Esophagus squamous epithelium (tissue), 4 donors: ENCODE data around the gene CHST3.

Source experiments
- POLR2A ChIP-seq, 4 donors: fragments of 450-650 bp; IDR thresholded peaks; one replicate each; pipeline ENCODE4 v1.6.1; 2017; ENCODE audit warnings: antibody characterized with exemption in 4 of 4, mild to moderate bottlenecking in 4 of 4, moderate library complexity in 3 of 4
- TF ChIP-seq, protein P1 (sequence below), 6 experiments: fragments of 450-650 bp in 4 of 6; fragments of 200-600 bp in 2 of 6; sonication (generic) in 2 of 6; IDR thresholded peaks; one replicate each; pipeline ENCODE4 v1.5.1; 2016 to 2019; ENCODE audit warnings: antibody characterized with exemption in 6 of 6, mild to moderate bottlenecking in 4 of 6, moderate library complexity in 4 of 6

- TF ChIP-seq, protein P1, sequence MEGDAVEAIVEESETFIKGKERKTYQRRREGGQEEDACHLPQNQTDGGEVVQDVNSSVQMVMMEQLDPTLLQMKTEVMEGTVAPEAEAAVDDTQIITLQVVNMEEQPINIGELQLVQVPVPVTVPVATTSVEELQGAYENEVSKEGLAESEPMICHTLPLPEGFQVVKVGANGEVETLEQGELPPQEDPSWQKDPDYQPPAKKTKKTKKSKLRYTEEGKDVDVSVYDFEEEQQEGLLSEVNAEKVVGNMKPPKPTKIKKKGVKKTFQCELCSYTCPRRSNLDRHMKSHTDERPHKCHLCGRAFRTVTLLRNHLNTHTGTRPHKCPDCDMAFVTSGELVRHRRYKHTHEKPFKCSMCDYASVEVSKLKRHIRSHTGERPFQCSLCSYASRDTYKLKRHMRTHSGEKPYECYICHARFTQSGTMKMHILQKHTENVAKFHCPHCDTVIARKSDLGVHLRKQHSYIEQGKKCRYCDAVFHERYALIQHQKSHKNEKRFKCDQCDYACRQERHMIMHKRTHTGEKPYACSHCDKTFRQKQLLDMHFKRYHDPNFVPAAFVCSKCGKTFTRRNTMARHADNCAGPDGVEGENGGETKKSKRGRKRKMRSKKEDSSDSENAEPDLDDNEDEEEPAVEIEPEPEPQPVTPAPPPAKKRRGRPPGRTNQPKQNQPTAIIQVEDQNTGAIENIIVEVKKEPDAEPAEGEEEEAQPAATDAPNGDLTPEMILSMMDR (IDR thresholded peaks at IDR 0.05), result no peak
- TF ChIP-seq POLR2A (IDR thresholded peaks at IDR 0.05), result no peak
Measured at GRCh38 chr10:71978988-71979691, 14.9 kb downstream of the CHST3 start.
